Vagina (tissue), 2 donors: ENCODE data around the gene AAMDC. TPM values are rescaled to one million over a fixed set of nuclear protein-coding genes. Genes with fewer than 3 reads are reported as not detected.

Experiments
- DNase-seq, 2 donors: peaks; one replicate each; pipeline ENCODE4 v3.0.0-alpha.2; 2017; ENCODE audit errors: extremely low spot score in 2 of 2
- H3K27ac ChIP-seq: fragments of 200-600 bp; sonication (generic); one replicate; pipeline ENCODE4 v1.5.1; 2019
- H3K27me3 ChIP-seq: fragments of 200-600 bp; sonication (generic); one replicate; pipeline ENCODE4 v1.5.1; 2019
- H3K36me3 ChIP-seq, 2 donors: fragments of 200-600 bp; sonication (generic); one replicate each; pipeline ENCODE4 v1.5.1; 2017 to 2019
- H3K4me1 ChIP-seq: fragments of 200-600 bp; sonication (generic); one replicate; pipeline ENCODE4 v1.5.1; 2019
- H3K4me3 ChIP-seq, 2 donors: fragments of 200-600 bp; sonication (generic); 1 replicate in 1 of 2; 2 replicates in 1 of 2; pipeline ENCODE4 v1.5.1; 2016 to 2019
- H3K9me3 ChIP-seq: fragments of 200-600 bp; sonication (generic); one replicate; pipeline ENCODE4 v1.5.1; 2019
- CTCF ChIP-seq, 3 experiments: fragments of 450-650 bp in 2 of 3; fragments of 200-600 bp in 1 of 3; sonication (generic) in 1 of 3; IDR thresholded peaks; one replicate each; pipeline ENCODE4 v1.5.1; 2017 to 2019; ENCODE audit warnings: antibody characterized with exemption in 3 of 3, mild to moderate bottlenecking in 2 of 3, moderate library complexity in 2 of 3
- POLR2A ChIP-seq, 2 donors: fragments of 450-650 bp; IDR thresholded peaks; one replicate each; pipeline ENCODE4 v1.6.1; 2017; ENCODE audit warnings: antibody characterized with exemption in 2 of 2, mild to moderate bottlenecking in 2 of 2, moderate library complexity in 2 of 2
- POLR2AphosphoS5 ChIP-seq, 2 donors: sonication (generic); formaldehyde crosslinking; IDR thresholded peaks; one replicate each; pipeline ENCODE4 v1.9.0; 2017; ENCODE audit warnings: antibody characterized with exemption in 2 of 2, mild to moderate bottlenecking in 2 of 2, low read depth in 1 of 2; ENCODE audit not compliant: insufficient read depth in 1 of 2
- intact Hi-C: fragments of 100-400 bp; cut with DNase I; formaldehyde crosslinking; loops from one replicate; pipeline ENCODE4 v1.15.1; 2023
- total RNA-seq: library from RNA; depleted of rRNA; stranded (reverse); fragments of >200 nt; gene quantifications from one replicate; pipeline ENCODE4 v1.2.3, GENCODE V29; 2016

The AAMDC gene
- total RNA-seq, 1 donor from 2014 or later, result 18.2 TPM

GRCh38 chr11:77806415-77806814 lies 14.5 kb upstream of the AAMDC start:
- Histone ChIP-seq H3K36me3 (no peaks in the 10 kb centered on the region), H3K4me1 (peaks cover 23% of the 10 kb centered on the region), H3K9me3 (no peaks in the 10 kb centered on the region), H3K27me3 (no peaks in the 10 kb centered on the region), H3K27ac (no peak overlapping the region), H3K4me3 (no peak overlapping the region)
- intact Hi-C loops, result no loop called here
- no peak for DNase-seq
- TF ChIP-seq POLR2AphosphoS5 (IDR thresholded peaks at IDR 0.05; ENCODE audit: insufficient read depth in 1 of 2, low read depth in 1 of 2), result no peak
- TF ChIP-seq CTCF (IDR thresholded peaks at IDR 0.05), result no peak
- no peak for TF ChIP-seq POLR2A (IDR thresholded peaks at IDR 0.05)

GRCh38 chr11:77806993-77807392 lies 14.0 kb upstream of the AAMDC start:
- intact Hi-C loops, result no loop called here
- H3K36me3 ChIP-seq, result no peaks in the 10 kb centered on the region
- H3K27ac ChIP-seq, result no peak overlapping the region
- H3K4me3 ChIP-seq, result no peak overlapping the region
- H3K4me1 ChIP-seq, result peaks cover 23% of the 10 kb centered on the region
- no peaks in the 10 kb centered on the region for H3K9me3 ChIP-seq
- no peaks in the 10 kb centered on the region for H3K27me3 ChIP-seq
- no peak for DNase-seq
- TF ChIP-seq CTCF (IDR thresholded peaks at IDR 0.05) (no peak), POLR2AphosphoS5 (IDR thresholded peaks at IDR 0.05; ENCODE audit: insufficient read depth in 1 of 2, low read depth in 1 of 2) (no peak), POLR2A (IDR thresholded peaks at IDR 0.05) (no peak)

GRCh38 chr11:77813256-77813655 lies 7.7 kb upstream of the AAMDC start:
- TF ChIP-seq CTCF (IDR thresholded peaks at IDR 0.05), result no peak
- TF ChIP-seq POLR2A (IDR thresholded peaks at IDR 0.05), result no peak
- no peak for TF ChIP-seq POLR2AphosphoS5 (IDR thresholded peaks at IDR 0.05; ENCODE audit: insufficient read depth in 1 of 2, low read depth in 1 of 2)
- no peak for DNase-seq
- no peak overlapping the region for H3K27ac ChIP-seq
- peaks cover 15% of the 10 kb centered on the region for H3K4me1 ChIP-seq
- H3K4me3 ChIP-seq, result no peak overlapping the region
- intact Hi-C loops, result no loop called here
- H3K9me3 ChIP-seq, result no peaks in the 10 kb centered on the region
- peaks cover 0 to 6% of the 10 kb centered on the region in 2 donors for H3K36me3 ChIP-seq
- no peaks in the 10 kb centered on the region for H3K27me3 ChIP-seq

GRCh38 chr11:77814848-77815247 lies 6.1 kb upstream of the AAMDC start:
- Histone ChIP-seq H3K36me3 (peaks cover 0 to 6% of the 10 kb centered on the region in 2 donors), H3K27me3 (no peaks in the 10 kb centered on the region), H3K4me3 (no peak overlapping the region), H3K27ac (no peak overlapping the region), H3K9me3 (no peaks in the 10 kb centered on the region), H3K4me1 (peaks cover 25% of the 10 kb centered on the region)
- intact Hi-C loops, result no loop called here
- TF ChIP-seq CTCF (IDR thresholded peaks at IDR 0.05), result no peak
- no peak for DNase-seq

GRCh38 chr11:77815459-77815858 lies 5.5 kb upstream of the AAMDC start:
- Histone ChIP-seq H3K4me1 (peaks cover 25% of the 10 kb centered on the region), H3K27ac (no peak overlapping the region), H3K9me3 (no peaks in the 10 kb centered on the region), H3K4me3 (no peak overlapping the region), H3K36me3 (peaks cover 0 to 6% of the 10 kb centered on the region in 2 donors), H3K27me3 (no peaks in the 10 kb centered on the region)
- no peak for TF ChIP-seq CTCF (IDR thresholded peaks at IDR 0.05)
- TF ChIP-seq POLR2A (IDR thresholded peaks at IDR 0.05), result no peak
- TF ChIP-seq POLR2AphosphoS5 (IDR thresholded peaks at IDR 0.05; ENCODE audit: insufficient read depth in 1 of 2, low read depth in 1 of 2), result no peak
- intact Hi-C loops, result no loop called here
- no peak for DNase-seq
